DOHH2 (cell line): ENCODE measurements around the gene ZSCAN2.

Source experiments
- EZH2phosphoT487 ChIP-seq: fragments of 200-600 bp; sonication (generic); IDR thresholded peaks from 2 replicates; pipeline ENCODE4 v1.6.1; 2017; ENCODE audit warnings: borderline replicate concordance, mild to moderate bottlenecking, antibody characterized with exemption, low read length, moderate library complexity, mixed read lengths
- TF ChIP-seq, protein P1 (sequence below): fragments of 200-600 bp; sonication (generic); IDR thresholded peaks from one replicate; pipeline ENCODE4 v1.5.1; 2014; ENCODE audit warnings: antibody characterized with exemption, mild to moderate bottlenecking, low read depth, low read length; ENCODE audit not compliant: poor library complexity, severe bottlenecking

DNA sequence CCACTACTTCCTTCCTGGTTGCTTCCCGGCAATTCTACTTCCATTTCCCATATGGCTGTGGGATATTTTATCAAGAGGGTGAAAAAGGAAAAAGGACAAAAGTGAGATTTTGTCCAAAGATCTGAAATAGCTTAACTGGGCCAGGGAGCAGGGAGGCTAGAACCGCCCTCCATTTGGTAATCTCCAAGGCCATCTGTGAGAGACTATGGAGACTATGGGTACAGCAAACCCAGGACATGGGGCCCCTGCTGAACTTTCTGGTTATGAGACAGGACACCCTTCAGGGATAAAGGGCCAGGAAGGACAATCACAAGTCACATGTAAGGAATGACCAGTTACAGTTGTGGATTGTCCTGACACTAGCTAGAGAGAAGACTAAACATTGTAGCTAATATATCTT lies 24.3 kb downstream of the ZSCAN2 start:
- TF ChIP-seq, protein P1, sequence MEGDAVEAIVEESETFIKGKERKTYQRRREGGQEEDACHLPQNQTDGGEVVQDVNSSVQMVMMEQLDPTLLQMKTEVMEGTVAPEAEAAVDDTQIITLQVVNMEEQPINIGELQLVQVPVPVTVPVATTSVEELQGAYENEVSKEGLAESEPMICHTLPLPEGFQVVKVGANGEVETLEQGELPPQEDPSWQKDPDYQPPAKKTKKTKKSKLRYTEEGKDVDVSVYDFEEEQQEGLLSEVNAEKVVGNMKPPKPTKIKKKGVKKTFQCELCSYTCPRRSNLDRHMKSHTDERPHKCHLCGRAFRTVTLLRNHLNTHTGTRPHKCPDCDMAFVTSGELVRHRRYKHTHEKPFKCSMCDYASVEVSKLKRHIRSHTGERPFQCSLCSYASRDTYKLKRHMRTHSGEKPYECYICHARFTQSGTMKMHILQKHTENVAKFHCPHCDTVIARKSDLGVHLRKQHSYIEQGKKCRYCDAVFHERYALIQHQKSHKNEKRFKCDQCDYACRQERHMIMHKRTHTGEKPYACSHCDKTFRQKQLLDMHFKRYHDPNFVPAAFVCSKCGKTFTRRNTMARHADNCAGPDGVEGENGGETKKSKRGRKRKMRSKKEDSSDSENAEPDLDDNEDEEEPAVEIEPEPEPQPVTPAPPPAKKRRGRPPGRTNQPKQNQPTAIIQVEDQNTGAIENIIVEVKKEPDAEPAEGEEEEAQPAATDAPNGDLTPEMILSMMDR: no peak
- TF ChIP-seq EZH2phosphoT487: no peak
